HCT116 (cell line): Measurements from ENCODE around the gene CSF3R. TPM values are rescaled to one million over a fixed set of nuclear protein-coding genes. Genes with fewer than 3 reads are reported as not detected.

ENCODE experiments used
- ATAC-seq: fragments of 200-7000 bp; cut with Tn5 transposase; 2 replicates; pipeline ENCODE4 v1.9.1; 2020; ENCODE audit warnings: mild to moderate bottlenecking, moderate library complexity
- BruUV-seq: library from RNA; stranded (reverse); fragments of 400-500 nt; replicated peaks from 2 replicates; lab custom pipeline; 2021; lab: Mats Ljungman, UMichigan
- CTCF ChIA-PET: fragments of 300-600 bp; sonication (Branson Sonifier 250); formaldehyde crosslinking; loops from one replicate; lab custom pipeline; 2021; ENCODE audit warnings: antibody characterized with exemption; lab: Charles Lee
- POLR2A ChIA-PET: fragments of 300-600, 350-600 bp; sonication (Branson Sonifier 250); formaldehyde crosslinking; loops from one replicate; lab custom pipeline; 2021; ENCODE audit warnings: antibody characterized with exemption; lab: Charles Lee
- RAD21 ChIA-PET, 2 experiments: fragments of 300-600 bp; sonication (Branson Sonifier 250); formaldehyde crosslinking; loops; one replicate each; lab custom pipeline; 2023; ENCODE audit warnings: low total read pairs in 2 of 2; ENCODE audit not compliant: uncharacterized antibody in 2 of 2, unreplicated experiment in 2 of 2, low non-redundant PET in 1 of 2; lab: Charles Lee
- DNase-seq: peaks from one replicate; pipeline ENCODE4 v3.0.0-alpha.2; 2010; ENCODE audit warnings: low read depth, low spot score
- H2AFZ ChIP-seq: fragments of 200-600 bp; shearing (Covaris generic), sonication (generic); 2 replicates; pipeline ENCODE4 v1.6.1; 2017; ENCODE audit warnings: low read depth, mixed run types, mixed read lengths, antibody characterized with exemption, low read length; ENCODE audit not compliant: poor library complexity, severe bottlenecking
- H3K27ac ChIP-seq: 2 replicates; pipeline ENCODE4 v1.5.1; 2012; ENCODE audit warnings: low read depth, low read length
- H3K27me3 ChIP-seq: fragments of 200-600 bp; sonication (generic); 2 replicates; pipeline ENCODE4 v1.6.1; 2016; ENCODE audit warnings: mixed run types, low read length, mixed read lengths; ENCODE audit not compliant: insufficient read depth
- H3K36me3 ChIP-seq, 2 experiments: fragments of 200-500 bp in 1 of 2; fragments of 200-600 bp in 1 of 2; sonication (Bioruptor generic) in 1 of 2; sonication (generic) in 1 of 2; 2 replicates each; pipeline versions ENCODE4 v1.5.1 to v1.6.1; 2014 to 2016; ENCODE audit warnings: low read length in 2 of 2, inconsistent platforms in 1 of 2, mixed read lengths in 1 of 2, mixed run types in 1 of 2; ENCODE audit not compliant: insufficient read depth in 2 of 2, control insufficient read depth in 1 of 2
- H3K4me1 ChIP-seq, 2 experiments: fragments of 200-600 bp in 1 of 2; sonication (generic) in 1 of 2; 2 replicates each; pipeline versions ENCODE4 v1.5.1 to v1.6.1; 2012 to 2017; ENCODE audit warnings: low read length in 2 of 2, inconsistent platforms in 1 of 2, mild to moderate bottlenecking in 1 of 2, mixed read lengths in 1 of 2, mixed run types in 1 of 2, moderate library complexity in 1 of 2; ENCODE audit not compliant: insufficient read depth in 2 of 2, control insufficient read depth in 1 of 2
- H3K4me2 ChIP-seq: fragments of 200-600 bp; sonication (generic); 2 replicates; pipeline ENCODE4 v1.6.1; 2017; ENCODE audit warnings: mixed run types, low read length, mixed read lengths
- H3K4me3 ChIP-seq, 2 experiments: fragments of 200-600 bp in 1 of 2; sonication (generic) in 1 of 2; replicated peaks in 1 of 2; 2 replicates each; pipeline ENCODE4 v1.5.1; 2011 to 2016; ENCODE audit warnings: low read length in 2 of 2, control low read depth in 1 of 2, low read depth in 1 of 2, mild to moderate bottlenecking in 1 of 2, mixed read lengths in 1 of 2, mixed run types in 1 of 2
- H3K79me2 ChIP-seq: fragments of 200-600 bp; sonication (generic); 2 replicates; pipeline ENCODE4 v1.6.1; 2017; ENCODE audit warnings: mild to moderate bottlenecking, mixed run types, low read length, moderate library complexity, mixed read lengths; ENCODE audit not compliant: insufficient read depth
- H3K9ac ChIP-seq: fragments of 200-600 bp; sonication (generic); 2 replicates; pipeline ENCODE4 v1.6.1; 2016; ENCODE audit warnings: low read length, mixed read lengths
- H3K9me2 ChIP-seq: fragments of 200-600 bp; sonication (generic), shearing (Covaris generic); 2 replicates; pipeline ENCODE4 v1.6.1; 2017; ENCODE audit warnings: mixed run types, mild to moderate bottlenecking, moderate library complexity; ENCODE audit not compliant: insufficient read depth
- H3K9me3 ChIP-seq, 2 experiments: fragments of 200-500 bp in 1 of 2; fragments of 200-600 bp in 1 of 2; sonication (Bioruptor generic) in 1 of 2; sonication (generic) in 1 of 2; 2 replicates each; pipeline ENCODE4 v1.6.1; 2014 to 2017; ENCODE audit warnings: low read length in 2 of 2, mixed read lengths in 2 of 2, inconsistent platforms in 1 of 2, low read depth in 1 of 2, mild to moderate bottlenecking in 1 of 2, mixed run types in 1 of 2, moderate library complexity in 1 of 2; ENCODE audit not compliant: control insufficient read depth in 1 of 2, insufficient read depth in 1 of 2
- H4K20me1 ChIP-seq: fragments of 200-600 bp; sonication (generic), shearing (Covaris generic); 2 replicates; pipeline ENCODE4 v1.6.1; 2017; ENCODE audit warnings: mixed run types, mild to moderate bottlenecking, moderate library complexity; ENCODE audit not compliant: insufficient read depth
- FOSL1 ChIP-seq: IDR thresholded peaks from 2 replicates; pipeline ENCODE4 v1.6.1; 2012; ENCODE audit warnings: low read depth
- JUND ChIP-seq: IDR thresholded peaks from 2 replicates; pipeline ENCODE4 v1.6.1; 2012
- MAX ChIP-seq: IDR thresholded peaks from 2 replicates; pipeline ENCODE4 v1.6.1; 2012
- RAD21 ChIP-seq: IDR thresholded peaks from 2 replicates; pipeline ENCODE4 v1.6.1; 2012; ENCODE audit warnings: low read depth, mild to moderate bottlenecking
- SIN3A ChIP-seq: IDR thresholded peaks from 2 replicates; pipeline ENCODE4 v1.6.1; 2012; ENCODE audit warnings: low read depth
- intact Hi-C: fragments of 100-400 bp; cut with micrococcal nuclease; formaldehyde crosslinking; loops from 2 replicates; pipeline ENCODE4 v1.10.0; 2022
- total RNA-seq: library from RNA; stranded (reverse); gene quantifications from one replicate; pipeline ENCODE4 v1.2.1, GENCODE V29; 2021; ENCODE audit not compliant: unreplicated experiment
- TF ChIP-seq, protein P1 (sequence below): IDR thresholded peaks from 2 replicates; pipeline ENCODE4 v1.6.1; 2012; ENCODE audit warnings: low read depth
- TF ChIP-seq, protein P2 (sequence below), 3 experiments: fragments of 200-600 bp in 1 of 3; sonication (generic) in 1 of 3; IDR thresholded peaks in 2 of 3; conservative IDR thresholded peaks in 1 of 3; 2 replicates each; pipeline ENCODE4 v1.5.1; 2012 to 2017; ENCODE audit warnings: low read depth in 2 of 3, low read length in 2 of 3, antibody characterized with exemption in 1 of 3, borderline replicate concordance in 1 of 3, control low read depth in 1 of 3, mild to moderate bottlenecking in 1 of 3, mixed read lengths in 1 of 3, mixed run types in 1 of 3, moderate library complexity in 1 of 3; ENCODE audit not compliant: insufficient read depth in 1 of 3

The CSF3R gene
- total RNA-seq, 1 experiment from 2014 or later: 0.32 TPM

DNA sequence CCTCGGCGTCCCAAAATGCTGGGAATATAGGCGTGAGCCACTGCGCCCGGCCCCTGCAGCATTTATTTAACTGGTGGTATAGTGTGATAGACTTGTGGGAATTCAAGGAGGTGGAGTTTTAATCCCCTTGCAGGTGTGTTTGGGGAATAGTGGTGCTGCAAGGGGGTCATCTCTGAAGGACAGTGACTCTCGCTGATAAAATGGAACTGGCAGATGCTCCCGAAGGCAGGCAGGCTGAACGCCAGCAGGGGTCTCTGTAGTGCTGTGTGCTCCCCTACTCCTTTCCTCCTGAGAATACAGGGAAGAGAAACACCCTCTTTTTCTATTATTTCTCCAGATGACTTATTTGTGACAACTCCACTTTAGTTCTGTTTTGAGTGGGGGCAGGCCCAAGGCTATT, 36.4 kb downstream of the CSF3R start:
- BruUV-seq: no TSS peak
- Histone ChIP-seq H3K27ac (no peak overlapping the region), H3K9me3 (no peaks in the 10 kb centered on the region), H3K36me3 (no peaks in the 10 kb centered on the region), H3K4me1 (peaks cover 3 to 20% of the 10 kb centered on the region in 2 experiments; a peak in 2 of 4 replicates), H3K9me2 (no peaks in the 10 kb centered on the region), H3K9ac (no peak overlapping the region), H3K4me3 (no peak overlapping the region), H3K79me2 (no peaks in the 10 kb centered on the region), H4K20me1 (no peaks in the 10 kb centered on the region), H3K4me2 (no peak overlapping the region), H2AFZ (no peak overlapping the region), H3K27me3 (no peaks in the 10 kb centered on the region)
- ChIA-PET CTCF (no interaction called here), POLR2A (no interaction called here), RAD21 (no interaction called here)
- ATAC-seq: no peak
- TF ChIP-seq SIN3A: no peak
- no peak for TF ChIP-seq JUND
- no peak for TF ChIP-seq MAX
- TF ChIP-seq FOSL1: no peak
- TF ChIP-seq RAD21: peak; percentile 61
- TF ChIP-seq, protein P1, sequence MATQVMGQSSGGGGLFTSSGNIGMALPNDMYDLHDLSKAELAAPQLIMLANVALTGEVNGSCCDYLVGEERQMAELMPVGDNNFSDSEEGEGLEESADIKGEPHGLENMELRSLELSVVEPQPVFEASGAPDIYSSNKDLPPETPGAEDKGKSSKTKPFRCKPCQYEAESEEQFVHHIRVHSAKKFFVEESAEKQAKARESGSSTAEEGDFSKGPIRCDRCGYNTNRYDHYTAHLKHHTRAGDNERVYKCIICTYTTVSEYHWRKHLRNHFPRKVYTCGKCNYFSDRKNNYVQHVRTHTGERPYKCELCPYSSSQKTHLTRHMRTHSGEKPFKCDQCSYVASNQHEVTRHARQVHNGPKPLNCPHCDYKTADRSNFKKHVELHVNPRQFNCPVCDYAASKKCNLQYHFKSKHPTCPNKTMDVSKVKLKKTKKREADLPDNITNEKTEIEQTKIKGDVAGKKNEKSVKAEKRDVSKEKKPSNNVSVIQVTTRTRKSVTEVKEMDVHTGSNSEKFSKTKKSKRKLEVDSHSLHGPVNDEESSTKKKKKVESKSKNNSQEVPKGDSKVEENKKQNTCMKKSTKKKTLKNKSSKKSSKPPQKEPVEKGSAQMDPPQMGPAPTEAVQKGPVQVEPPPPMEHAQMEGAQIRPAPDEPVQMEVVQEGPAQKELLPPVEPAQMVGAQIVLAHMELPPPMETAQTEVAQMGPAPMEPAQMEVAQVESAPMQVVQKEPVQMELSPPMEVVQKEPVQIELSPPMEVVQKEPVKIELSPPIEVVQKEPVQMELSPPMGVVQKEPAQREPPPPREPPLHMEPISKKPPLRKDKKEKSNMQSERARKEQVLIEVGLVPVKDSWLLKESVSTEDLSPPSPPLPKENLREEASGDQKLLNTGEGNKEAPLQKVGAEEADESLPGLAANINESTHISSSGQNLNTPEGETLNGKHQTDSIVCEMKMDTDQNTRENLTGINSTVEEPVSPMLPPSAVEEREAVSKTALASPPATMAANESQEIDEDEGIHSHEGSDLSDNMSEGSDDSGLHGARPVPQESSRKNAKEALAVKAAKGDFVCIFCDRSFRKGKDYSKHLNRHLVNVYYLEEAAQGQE: no peak
- TF ChIP-seq, protein P2, sequence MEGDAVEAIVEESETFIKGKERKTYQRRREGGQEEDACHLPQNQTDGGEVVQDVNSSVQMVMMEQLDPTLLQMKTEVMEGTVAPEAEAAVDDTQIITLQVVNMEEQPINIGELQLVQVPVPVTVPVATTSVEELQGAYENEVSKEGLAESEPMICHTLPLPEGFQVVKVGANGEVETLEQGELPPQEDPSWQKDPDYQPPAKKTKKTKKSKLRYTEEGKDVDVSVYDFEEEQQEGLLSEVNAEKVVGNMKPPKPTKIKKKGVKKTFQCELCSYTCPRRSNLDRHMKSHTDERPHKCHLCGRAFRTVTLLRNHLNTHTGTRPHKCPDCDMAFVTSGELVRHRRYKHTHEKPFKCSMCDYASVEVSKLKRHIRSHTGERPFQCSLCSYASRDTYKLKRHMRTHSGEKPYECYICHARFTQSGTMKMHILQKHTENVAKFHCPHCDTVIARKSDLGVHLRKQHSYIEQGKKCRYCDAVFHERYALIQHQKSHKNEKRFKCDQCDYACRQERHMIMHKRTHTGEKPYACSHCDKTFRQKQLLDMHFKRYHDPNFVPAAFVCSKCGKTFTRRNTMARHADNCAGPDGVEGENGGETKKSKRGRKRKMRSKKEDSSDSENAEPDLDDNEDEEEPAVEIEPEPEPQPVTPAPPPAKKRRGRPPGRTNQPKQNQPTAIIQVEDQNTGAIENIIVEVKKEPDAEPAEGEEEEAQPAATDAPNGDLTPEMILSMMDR (IDR thresholded peaks at IDR 0.05 in 2 of 3, conservative IDR thresholded peaks at IDR 0.05 in 1 of 3; ENCODE audit: borderline replicate concordance in 1 of 3, insufficient read depth in 1 of 3, low read depth in 2 of 3, low read length in 2 of 3): peak; percentile 32 to 62 (median 46); a peak in 5 of 6 replicates
- intact Hi-C loops: no loop called here
- no peak for DNase-seq
